SK-N-SH treated with all-trans-retinoic acid at 6 μM for 48 hours (cell line): ENCODE results near the gene RAMP2.

ENCODE experiments used
- ATAC-seq: fragments of 200-7000 bp; cut with Tn5 transposase; 3 replicates; pipeline ENCODE4 v1.9.1; 2020; ENCODE audit warnings: mild to moderate bottlenecking, moderate library complexity
- ARNTL ChIP-seq: fragments of 450-650 bp; formaldehyde crosslinking; IDR thresholded peaks from 2 replicates; pipeline ENCODE4 v1.5.0; 2020; ENCODE audit warnings: low read depth, mild to moderate bottlenecking, moderate library complexity, borderline replicate concordance
- BACH2 ChIP-seq: fragments of 250-450 bp; sonication (Bioruptor Pico); IDR thresholded peaks from 2 replicates; pipeline ENCODE4 v1.9.0; 2021; ENCODE audit warnings: mild to moderate bottlenecking, borderline replicate concordance
- CSDC2 ChIP-seq: fragments of 250-450 bp; sonication (Bioruptor Pico); IDR thresholded peaks from 2 replicates; pipeline ENCODE4 v1.5.0; 2020; ENCODE audit warnings: mild to moderate bottlenecking, moderate library complexity
- CSRNP3 ChIP-seq: fragments of 250-450 bp; sonication (Bioruptor Pico); IDR thresholded peaks from 2 replicates; pipeline ENCODE4 v1.5.1; 2021; ENCODE audit warnings: mild to moderate bottlenecking, moderate library complexity
- ESRRG ChIP-seq: fragments of 250-450 bp; sonication (Bioruptor Pico); IDR thresholded peaks from 2 replicates; pipeline ENCODE4 v1.6.1; 2021; ENCODE audit warnings: mild to moderate bottlenecking
- ISL1 ChIP-seq: fragments of 250-450 bp; sonication (Bioruptor Pico); IDR thresholded peaks from 2 replicates; pipeline ENCODE4 v2.1.2; 2022; ENCODE audit warnings: mild to moderate bottlenecking, moderate library complexity
- OSR1 ChIP-seq: fragments of 250-450 bp; sonication (Bioruptor Pico); IDR thresholded peaks from 2 replicates; pipeline ENCODE4 v1.8.0; 2022; ENCODE audit warnings: moderate library complexity, mild to moderate bottlenecking, inconsistent platforms
- POU6F1 ChIP-seq: fragments of 250-450 bp; sonication (Bioruptor Pico); IDR thresholded peaks from 2 replicates; pipeline ENCODE4 v1.8.0; 2021; ENCODE audit warnings: low read depth, mild to moderate bottlenecking, moderate library complexity, borderline replicate concordance
- PPARA ChIP-seq: fragments of 250-450 bp; sonication (Bioruptor Pico); IDR thresholded peaks from 2 replicates; pipeline ENCODE4 v1.5.0; 2020; ENCODE audit warnings: mild to moderate bottlenecking, borderline replicate concordance
- RARB ChIP-seq: fragments of 250-450 bp; sonication (Bioruptor Pico); IDR thresholded peaks from 2 replicates; pipeline ENCODE4 v1.8.0; 2021; ENCODE audit warnings: mild to moderate bottlenecking, moderate library complexity
- SNAI2 ChIP-seq: fragments of 250-450 bp; sonication (Bioruptor Pico); IDR thresholded peaks from 2 replicates; pipeline ENCODE4 v1.5.0; 2020; ENCODE audit warnings: mild to moderate bottlenecking, moderate library complexity
- TCF4 ChIP-seq: fragments of 250-450 bp; sonication (Bioruptor Pico); IDR thresholded peaks from 2 replicates; pipeline ENCODE4 v1.8.0; 2021; ENCODE audit warnings: mild to moderate bottlenecking, moderate library complexity, borderline replicate concordance
- TOX ChIP-seq: fragments of 250-450 bp; sonication (Bioruptor Pico); IDR thresholded peaks from 2 replicates; pipeline ENCODE4 v1.8.0; 2021; ENCODE audit warnings: mild to moderate bottlenecking, moderate library complexity, borderline replicate concordance
- TSHZ2 ChIP-seq: fragments of 250-450 bp; sonication (Bioruptor Pico); IDR thresholded peaks from 2 replicates; pipeline ENCODE4 v1.5.0; 2020; ENCODE audit warnings: mild to moderate bottlenecking, moderate library complexity
- ZC3H10 ChIP-seq: fragments of 250-450 bp; sonication (Bioruptor Pico); IDR thresholded peaks from 2 replicates; pipeline ENCODE4 v1.5.1; 2021; ENCODE audit warnings: mild to moderate bottlenecking, moderate library complexity
- ZFP30 ChIP-seq: fragments of 450-650 bp; formaldehyde crosslinking; IDR thresholded peaks from 2 replicates; pipeline ENCODE4 v1.5.0; 2022; ENCODE audit warnings: mild to moderate bottlenecking, moderate library complexity
- ZNF70 ChIP-seq: fragments of 450-650 bp; formaldehyde crosslinking; IDR thresholded peaks from 2 replicates; pipeline ENCODE4 v1.5.0; 2020; ENCODE audit warnings: mild to moderate bottlenecking, moderate library complexity
- ZNF8 ChIP-seq: fragments of 450-650 bp; formaldehyde crosslinking; IDR thresholded peaks from 2 replicates; pipeline ENCODE4 v1.5.0; 2020; ENCODE audit warnings: mild to moderate bottlenecking, moderate library complexity
- TF ChIP-seq, protein P1 (sequence below): fragments of 250-450 bp; sonication (Bioruptor Pico); IDR thresholded peaks from 2 replicates; pipeline ENCODE4 v1.5.1; 2020; ENCODE audit warnings: low read depth, mild to moderate bottlenecking, moderate library complexity
- TF ChIP-seq, protein P2 (sequence below): fragments of 250-450 bp; sonication (Bioruptor Pico); IDR thresholded peaks from 2 replicates; pipeline ENCODE4 v1.8.0; 2020; ENCODE audit warnings: mild to moderate bottlenecking, moderate library complexity, borderline replicate concordance

The RAMP2 gene

GRCh38 chr17:42743595-42744282, 17.3 kb upstream of the RAMP2 start:
- peak; percentile 37 for ATAC-seq
- TF ChIP-seq CSRNP3 (no peak), CSDC2 (CRISPR knock-in tag) (no peak), ZNF70 (CRISPR knock-in tag) (no peak), ESRRG (CRISPR knock-in tag) (no peak), ZFP30 (CRISPR knock-in tag) (no peak), RARB (no peak), BACH2 (CRISPR knock-in tag) (no peak), ZC3H10 (CRISPR knock-in tag) (no peak), TCF4 (CRISPR knock-in tag) (no peak), TOX (no peak)
- TF ChIP-seq, protein P1, sequence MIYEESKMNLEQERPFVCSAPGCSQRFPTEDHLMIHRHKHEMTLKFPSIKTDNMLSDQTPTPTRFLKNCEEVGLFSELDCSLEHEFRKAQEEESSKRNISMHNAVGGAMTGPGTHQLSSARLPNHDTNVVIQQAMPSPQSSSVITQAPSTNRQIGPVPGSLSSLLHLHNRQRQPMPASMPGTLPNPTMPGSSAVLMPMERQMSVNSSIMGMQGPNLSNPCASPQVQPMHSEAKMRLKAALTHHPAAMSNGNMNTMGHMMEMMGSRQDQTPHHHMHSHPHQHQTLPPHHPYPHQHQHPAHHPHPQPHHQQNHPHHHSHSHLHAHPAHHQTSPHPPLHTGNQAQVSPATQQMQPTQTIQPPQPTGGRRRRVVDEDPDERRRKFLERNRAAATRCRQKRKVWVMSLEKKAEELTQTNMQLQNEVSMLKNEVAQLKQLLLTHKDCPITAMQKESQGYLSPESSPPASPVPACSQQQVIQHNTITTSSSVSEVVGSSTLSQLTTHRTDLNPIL: no peak
- TF ChIP-seq, protein P2, sequence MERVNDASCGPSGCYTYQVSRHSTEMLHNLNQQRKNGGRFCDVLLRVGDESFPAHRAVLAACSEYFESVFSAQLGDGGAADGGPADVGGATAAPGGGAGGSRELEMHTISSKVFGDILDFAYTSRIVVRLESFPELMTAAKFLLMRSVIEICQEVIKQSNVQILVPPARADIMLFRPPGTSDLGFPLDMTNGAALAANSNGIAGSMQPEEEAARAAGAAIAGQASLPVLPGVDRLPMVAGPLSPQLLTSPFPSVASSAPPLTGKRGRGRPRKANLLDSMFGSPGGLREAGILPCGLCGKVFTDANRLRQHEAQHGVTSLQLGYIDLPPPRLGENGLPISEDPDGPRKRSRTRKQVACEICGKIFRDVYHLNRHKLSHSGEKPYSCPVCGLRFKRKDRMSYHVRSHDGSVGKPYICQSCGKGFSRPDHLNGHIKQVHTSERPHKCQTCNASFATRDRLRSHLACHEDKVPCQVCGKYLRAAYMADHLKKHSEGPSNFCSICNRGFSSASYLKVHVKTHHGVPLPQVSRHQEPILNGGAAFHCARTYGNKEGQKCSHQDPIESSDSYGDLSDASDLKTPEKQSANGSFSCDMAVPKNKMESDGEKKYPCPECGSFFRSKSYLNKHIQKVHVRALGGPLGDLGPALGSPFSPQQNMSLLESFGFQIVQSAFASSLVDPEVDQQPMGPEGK (CRISPR knock-in tag): no peak

- peak; percentile 89 for ATAC-seq
- TF ChIP-seq ZFP30 (CRISPR knock-in tag): no peak
- TF ChIP-seq, protein P2 (CRISPR knock-in tag): no peak
- no peak for TF ChIP-seq ZNF70 (CRISPR knock-in tag)
- no peak for TF ChIP-seq ZC3H10 (CRISPR knock-in tag)
- TF ChIP-seq ESRRG (CRISPR knock-in tag): no peak
- no peak for TF ChIP-seq TSHZ2 (CRISPR knock-in tag)
- TF ChIP-seq CSDC2 (CRISPR knock-in tag): no peak
- TF ChIP-seq ARNTL (CRISPR knock-in tag): no peak
- no peak for TF ChIP-seq SNAI2 (CRISPR knock-in tag)
- TF ChIP-seq OSR1 (CRISPR knock-in tag): no peak
- no peak for TF ChIP-seq TOX
- no peak for TF ChIP-seq TCF4 (CRISPR knock-in tag)
- TF ChIP-seq CSRNP3: no peak
- TF ChIP-seq ZNF8 (CRISPR knock-in tag): no peak
- TF ChIP-seq RARB: no peak
- TF ChIP-seq ISL1 (CRISPR knock-in tag): no peak
- TF ChIP-seq, protein P1: no peak
- TF ChIP-seq PPARA (CRISPR knock-in tag): no peak
- TF ChIP-seq POU6F1 (CRISPR knock-in tag): no peak
- no peak for TF ChIP-seq BACH2 (CRISPR knock-in tag)
These were observed 16.7 kb upstream of the RAMP2 start for GRCh38 chr17:42744283-42744805.
